ENCODE results near the gene SHISA8. TPM values are rescaled to one million over a fixed set of nuclear protein-coding genes. Genes with fewer than 3 reads are reported as not detected.
A peak's percentile ranks its signal among the peaks of the same experiment; 100 is the strongest.

SHISA8 gene
- total and polyA plus RNA-seq, 2 of the 13 experiments (the other 11 are each of a cell fraction or from before 2014, with no cell fraction given) = not detected

- TF ChIP-seq GABPA (IDR thresholded peaks at IDR 0.05; ENCODE audit: low read depth, low read length) (0 out of 2 replicates have a peak, but pooled peaks have one; percentile 11), GABPA (CRISPR knock-in tag; IDR thresholded peaks at IDR 0.05; ENCODE audit: low read depth) (no peak), DR1 (CRISPR knock-in tag; IDR thresholded peaks at IDR 0.05) (no peak), YY1 (IDR thresholded peaks at IDR 0.05; ENCODE audit: insufficient read depth, insufficient replicate concordance, low read depth, low read length) (no peak)
Measured at GRCh38 chr22:41915035-41915785, at the start of gene SHISA8 (continued).

GRCh38 chr22:41964112-41964491 is 49.2 kb upstream of the SHISA8 start:
- DNase-seq (ENCODE audit: low spot score) = no peak
- Histone ChIP-seq H3K4me3 (replicated peaks in 1 of 3; ENCODE audit: insufficient read depth in 1 of 3, low read depth in 2 of 3, low read length in 3 of 3) (no peak overlapping the region), H3K9me3 (ENCODE audit: low read length) (no peaks in the 10 kb centered on the region), H3K9ac (ENCODE audit: insufficient read depth, low read depth, low read length) (no peak overlapping the region), H3K27me3 (ENCODE audit: control insufficient read depth in 1 of 2, insufficient read depth in 2 of 2, low read length in 2 of 2) (peaks cover 0 to 7% of the 10 kb centered on the region in 2 experiments; a peak in 1 of 5 replicates), H3K4me2 (ENCODE audit: low read depth, low read length) (no peak overlapping the region), H2AFZ (ENCODE audit: low read length) (no peak overlapping the region), H3K27ac (ENCODE audit: extremely low read length, insufficient read depth, low read length) (no peak overlapping the region), H3K36me3 (replicated peaks in 1 of 2; ENCODE audit: control insufficient read depth in 1 of 2, insufficient read depth in 2 of 2, low read length in 2 of 2) (no peaks in the 10 kb centered on the region), H4K20me1 (ENCODE audit: insufficient read depth, low read length) (no peaks in the 10 kb centered on the region), H3K4me1 (ENCODE audit: insufficient read depth, low read length) (peaks cover 11% of the 10 kb centered on the region; the same call in 1 of the 2 replicates), H3K79me2 (ENCODE audit: insufficient read depth, low read length) (no peaks in the 10 kb centered on the region)
- in situ Hi-C loops (cut with HindIII; ENCODE audit: extremely low pct_ligation_motif_present, low pct_unique_long_range_greater_than_20kb) (loop anchor here (25.0 kb wide), 1 partner anchor 473 kb away; the partner anchor contains the start of gene NFAM1), intact Hi-C loops (cut with micrococcal nuclease; ENCODE audit: unreplicated experiment) (no loop called here)
- ChIA-PET CTCF (ENCODE audit: low intra/inter-chr PET ratio, low total read pairs) (no interaction called here), POLR2A (no interaction called here)
- no TSS peak for BruUV-seq (replicated peaks)
- ATAC-seq = no peak
- FAIRE-seq = no peak
- no peak for TF ChIP-seq ZNF609 (CRISPR knock-in tag; IDR thresholded peaks at IDR 0.05; ENCODE audit: borderline replicate concordance)
- TF ChIP-seq, protein P1, sequence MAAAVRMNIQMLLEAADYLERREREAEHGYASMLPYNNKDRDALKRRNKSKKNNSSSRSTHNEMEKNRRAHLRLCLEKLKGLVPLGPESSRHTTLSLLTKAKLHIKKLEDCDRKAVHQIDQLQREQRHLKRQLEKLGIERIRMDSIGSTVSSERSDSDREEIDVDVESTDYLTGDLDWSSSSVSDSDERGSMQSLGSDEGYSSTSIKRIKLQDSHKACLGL (CRISPR knock-in tag; IDR thresholded peaks at IDR 0.05) = no peak
- TF ChIP-seq, protein P2, sequence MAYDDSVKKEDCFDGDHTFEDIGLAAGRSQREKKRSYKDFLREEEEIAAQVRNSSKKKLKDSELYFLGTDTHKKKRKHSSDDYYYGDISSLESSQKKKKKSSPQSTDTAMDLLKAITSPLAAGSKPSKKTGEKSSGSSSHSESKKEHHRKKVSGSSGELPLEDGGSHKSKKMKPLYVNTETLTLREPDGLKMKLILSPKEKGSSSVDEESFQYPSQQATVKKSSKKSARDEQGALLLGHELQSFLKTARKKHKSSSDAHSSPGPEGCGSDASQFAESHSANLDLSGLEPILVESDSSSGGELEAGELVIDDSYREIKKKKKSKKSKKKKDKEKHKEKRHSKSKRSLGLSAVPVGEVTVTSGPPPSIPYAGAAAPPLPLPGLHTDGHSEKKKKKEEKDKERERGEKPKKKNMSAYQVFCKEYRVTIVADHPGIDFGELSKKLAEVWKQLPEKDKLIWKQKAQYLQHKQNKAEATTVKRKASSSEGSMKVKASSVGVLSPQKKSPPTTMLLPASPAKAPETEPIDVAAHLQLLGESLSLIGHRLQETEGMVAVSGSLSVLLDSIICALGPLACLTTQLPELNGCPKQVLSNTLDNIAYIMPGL (CRISPR knock-in tag; IDR thresholded peaks at IDR 0.05; ENCODE audit: borderline replicate concordance in 1 of 2, low read depth in 1 of 2) = no peak
- no peak for TF ChIP-seq PCBP2 (optimal IDR thresholded peaks at IDR 0.05; ENCODE audit: low read depth, low read length, poor library complexity, severe bottlenecking)
- no peak for TF ChIP-seq FOXO1 (CRISPR knock-in tag; IDR thresholded peaks at IDR 0.05)
- TF ChIP-seq ZNF20 (CRISPR knock-in tag; IDR thresholded peaks at IDR 0.05) = no peak
- TF ChIP-seq NONO (IDR thresholded peaks at IDR 0.05) = no peak
- no peak for TF ChIP-seq NONO (CRISPR knock-in tag; conservative IDR thresholded peaks at IDR 0.05)
- no peak for TF ChIP-seq ZNF562 (CRISPR knock-in tag; IDR thresholded peaks at IDR 0.05; ENCODE audit: borderline replicate concordance)
- TF ChIP-seq ZSCAN9 (CRISPR knock-in tag; IDR thresholded peaks at IDR 0.05; ENCODE audit: borderline replicate concordance) = no peak
- TF ChIP-seq, protein P3, sequence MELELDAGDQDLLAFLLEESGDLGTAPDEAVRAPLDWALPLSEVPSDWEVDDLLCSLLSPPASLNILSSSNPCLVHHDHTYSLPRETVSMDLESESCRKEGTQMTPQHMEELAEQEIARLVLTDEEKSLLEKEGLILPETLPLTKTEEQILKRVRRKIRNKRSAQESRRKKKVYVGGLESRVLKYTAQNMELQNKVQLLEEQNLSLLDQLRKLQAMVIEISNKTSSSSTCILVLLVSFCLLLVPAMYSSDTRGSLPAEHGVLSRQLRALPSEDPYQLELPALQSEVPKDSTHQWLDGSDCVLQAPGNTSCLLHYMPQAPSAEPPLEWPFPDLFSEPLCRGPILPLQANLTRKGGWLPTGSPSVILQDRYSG (CRISPR knock-in tag; IDR thresholded peaks at IDR 0.05) = no peak
- WGBS (ENCODE audit: low lambda C conversion rate) = 0% methylated on average over 1 of the region's 5 CpGs

Measured in HepG2 (cell line).